Measurements from ENCODE around the gene SAMD9L. TPM values are rescaled to one million over a fixed set of nuclear protein-coding genes. Genes with fewer than 3 reads are reported as not detected.

The SAMD9L gene
- total and polyA plus RNA-seq, 3 donors from 2014 or later: 2.7 to 6.5 (median 5.1) TPM

GRCh38 chr7:93147363-93147762 is 822 bp downstream of the SAMD9L start:
- H3K4me3 ChIP-seq: peak overlapping the region; percentile 29 to 32
- DNase-seq: peak; percentile 37
- 12 to 46% methylated on average over 3 of the region's 3 CpGs for WGBS, 2 donors

GRCh38 chr7:93146472-93147141 is 1.6 kb downstream of the SAMD9L start:
- 54 to 59% methylated on average over 5 of the region's 5 CpGs for WGBS, 2 donors
- Histone ChIP-seq H3K27me3 (no peaks in the 10 kb centered on the region), H3K9me3 (no peaks in the 10 kb centered on the region), H3K4me1 (peaks cover 4% of the 10 kb centered on the region), H3K4me3 (no peak overlapping the region), H3K36me3 (ENCODE audit: low read depth, missing control alignments) (no peaks in the 10 kb centered on the region), H3K27ac (peak overlapping the region in 1 of 2 donors; percentile 23)
- intact Hi-C loops (cut with DNase I; ENCODE audit: low total_unique reads): no loop called here
- no peak for DNase-seq
- TF ChIP-seq POLR2A (IDR thresholded peaks at IDR 0.05): no peak
- TF ChIP-seq, protein P1, sequence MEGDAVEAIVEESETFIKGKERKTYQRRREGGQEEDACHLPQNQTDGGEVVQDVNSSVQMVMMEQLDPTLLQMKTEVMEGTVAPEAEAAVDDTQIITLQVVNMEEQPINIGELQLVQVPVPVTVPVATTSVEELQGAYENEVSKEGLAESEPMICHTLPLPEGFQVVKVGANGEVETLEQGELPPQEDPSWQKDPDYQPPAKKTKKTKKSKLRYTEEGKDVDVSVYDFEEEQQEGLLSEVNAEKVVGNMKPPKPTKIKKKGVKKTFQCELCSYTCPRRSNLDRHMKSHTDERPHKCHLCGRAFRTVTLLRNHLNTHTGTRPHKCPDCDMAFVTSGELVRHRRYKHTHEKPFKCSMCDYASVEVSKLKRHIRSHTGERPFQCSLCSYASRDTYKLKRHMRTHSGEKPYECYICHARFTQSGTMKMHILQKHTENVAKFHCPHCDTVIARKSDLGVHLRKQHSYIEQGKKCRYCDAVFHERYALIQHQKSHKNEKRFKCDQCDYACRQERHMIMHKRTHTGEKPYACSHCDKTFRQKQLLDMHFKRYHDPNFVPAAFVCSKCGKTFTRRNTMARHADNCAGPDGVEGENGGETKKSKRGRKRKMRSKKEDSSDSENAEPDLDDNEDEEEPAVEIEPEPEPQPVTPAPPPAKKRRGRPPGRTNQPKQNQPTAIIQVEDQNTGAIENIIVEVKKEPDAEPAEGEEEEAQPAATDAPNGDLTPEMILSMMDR (IDR thresholded peaks at IDR 0.05): no peak

More at GRCh38 chr7:93147363-93147762, 822 bp downstream of the SAMD9L start:
- TF ChIP-seq, protein P1 (IDR thresholded peaks at IDR 0.05): no peak
- no peak for TF ChIP-seq POLR2A (IDR thresholded peaks at IDR 0.05)
- intact Hi-C loops (cut with DNase I; ENCODE audit: low total_unique reads): no loop called here
- peaks cover 4% of the 10 kb centered on the region for H3K4me1 ChIP-seq
- H3K27ac ChIP-seq: no peak overlapping the region
- no peaks in the 10 kb centered on the region for H3K36me3 ChIP-seq (ENCODE audit: low read depth, missing control alignments)
- H3K27me3 ChIP-seq: no peaks in the 10 kb centered on the region
- no peaks in the 10 kb centered on the region for H3K9me3 ChIP-seq

GRCh38 chr7:93146036-93146435 is 2.1 kb downstream of the SAMD9L start:
- H3K36me3 ChIP-seq (ENCODE audit: low read depth, missing control alignments): no peaks in the 10 kb centered on the region
- H3K4me1 ChIP-seq: peaks cover 4% of the 10 kb centered on the region
- H3K27me3 ChIP-seq: no peaks in the 10 kb centered on the region
- DNase-seq: no peak
- intact Hi-C loops (cut with DNase I; ENCODE audit: low total_unique reads): no loop called here
- no peak for TF ChIP-seq POLR2A (IDR thresholded peaks at IDR 0.05)
- TF ChIP-seq, protein P1 (IDR thresholded peaks at IDR 0.05): no peak
- no peak overlapping the region for H3K4me3 ChIP-seq
- H3K9me3 ChIP-seq: no peaks in the 10 kb centered on the region
- no peak overlapping the region for H3K27ac ChIP-seq
- WGBS, 2 donors: 60 to 65% methylated on average over 1 of the region's 1 CpG

- 83 to 87% methylated on average over 3 of the region's 3 CpGs for WGBS, 2 donors
- no peak for DNase-seq
- no peak overlapping the region for H3K4me3 ChIP-seq
- H3K27ac ChIP-seq: no peak overlapping the region
- no peaks in the 10 kb centered on the region for H3K27me3 ChIP-seq
- peaks cover 4% of the 10 kb centered on the region for H3K4me1 ChIP-seq
- TF ChIP-seq, protein P1 (IDR thresholded peaks at IDR 0.05): no peak
- TF ChIP-seq POLR2A (IDR thresholded peaks at IDR 0.05): no peak
- H3K9me3 ChIP-seq: no peaks in the 10 kb centered on the region
- intact Hi-C loops (cut with DNase I; ENCODE audit: low total_unique reads): no loop called here
- H3K36me3 ChIP-seq (ENCODE audit: low read depth, missing control alignments): no peaks in the 10 kb centered on the region
Measured at GRCh38 chr7:93145354-93145753, 2.8 kb downstream of the SAMD9L start.

DNA sequence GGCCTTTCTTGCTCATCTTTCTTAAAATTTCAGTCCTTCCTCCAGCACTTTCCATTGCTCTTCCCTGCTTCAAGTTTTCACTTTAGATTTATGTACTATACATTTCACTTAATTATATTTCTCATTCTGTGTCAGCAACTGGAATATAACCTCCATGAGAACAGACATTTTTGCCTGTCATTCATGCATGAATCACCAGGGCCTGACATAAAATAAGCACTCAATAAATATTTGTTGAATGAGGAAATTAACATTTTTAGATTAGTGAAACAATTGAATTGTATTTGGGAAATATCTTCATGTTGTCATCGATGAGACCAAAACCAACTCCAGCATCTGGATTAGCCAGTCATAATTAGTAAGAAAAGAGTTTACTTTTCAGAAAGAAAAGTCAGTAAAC is 6.1 kb downstream of the SAMD9L start:
- no peak for DNase-seq
- Histone ChIP-seq H3K27ac (no peak overlapping the region), H3K4me3 (no peak overlapping the region), H3K4me1 (no peaks in the 10 kb centered on the region), H3K9me3 (no peaks in the 10 kb centered on the region), H3K36me3 (ENCODE audit: low read depth, missing control alignments) (no peaks in the 10 kb centered on the region), H3K27me3 (no peaks in the 10 kb centered on the region)
- intact Hi-C loops (cut with DNase I; ENCODE audit: low total_unique reads): no loop called here
- WGBS, 2 donors: 94 to 100% methylated on average over 1 of the region's 1 CpG
- TF ChIP-seq, protein P1 (IDR thresholded peaks at IDR 0.05): no peak
- TF ChIP-seq POLR2A (IDR thresholded peaks at IDR 0.05): no peak
